ENCODE results near the gene PLAAT4. TPM values are rescaled to one million over a fixed set of nuclear protein-coding genes. Genes with fewer than 3 reads are reported as not detected.

The PLAAT4 gene
- total RNA-seq, 1 donor from 2014 or later, result 1.7 TPM

GRCh38 chr11:63510360-63511047 is 26.1 kb upstream of the PLAAT4 start:
- Mint-ChIP-seq H3K27ac (no peak overlapping the region), H3K9me3 (no peaks in the 10 kb centered on the region), H3K36me3 (no peaks in the 10 kb centered on the region), H3K4me1 (peaks cover 5% of the 10 kb centered on the region), H3K27me3 (ENCODE audit: low read depth) (no peaks in the 10 kb centered on the region), H3K4me3 (no peak overlapping the region)
- no peak for TF ChIP-seq CTCF (IDR thresholded peaks at IDR 0.05; ENCODE audit: unreplicated experiment)
- no peak for DNase-seq (ENCODE audit: low spot score in 2 of 2, unreplicated experiment in 2 of 2)

- no peak for TF ChIP-seq CTCF (IDR thresholded peaks at IDR 0.05; ENCODE audit: unreplicated experiment)
- no peaks in the 10 kb centered on the region for H3K36me3 Mint-ChIP-seq
- no peak overlapping the region for H3K4me3 Mint-ChIP-seq
- no peak for DNase-seq (ENCODE audit: low spot score in 2 of 2, unreplicated experiment in 2 of 2)
- no peaks in the 10 kb centered on the region for H3K27me3 Mint-ChIP-seq (ENCODE audit: low read depth)
- H3K27ac Mint-ChIP-seq, result no peak overlapping the region
- H3K9me3 Mint-ChIP-seq, result no peaks in the 10 kb centered on the region
- H3K4me1 Mint-ChIP-seq, result peaks cover 5% of the 10 kb centered on the region
Observed at GRCh38 chr11:63511048-63511748, 25.4 kb upstream of the PLAAT4 start.

- Mint-ChIP-seq H3K4me1 (no peaks in the 10 kb centered on the region), H3K27ac (no peak overlapping the region), H3K9me3 (no peaks in the 10 kb centered on the region)
Observed at GRCh38 chr11:63512816-63513215, 23.8 kb upstream of the PLAAT4 start.

GRCh38 chr11:63516109-63516508 is 20.5 kb upstream of the PLAAT4 start:
- no peak for DNase-seq (ENCODE audit: low spot score in 2 of 2, unreplicated experiment in 2 of 2)
- no peak for TF ChIP-seq CTCF (IDR thresholded peaks at IDR 0.05; ENCODE audit: unreplicated experiment)
- H3K27me3 Mint-ChIP-seq (ENCODE audit: low read depth), result no peaks in the 10 kb centered on the region
- no peak overlapping the region for H3K4me3 Mint-ChIP-seq
- peaks cover 3% of the 10 kb centered on the region for H3K9me3 Mint-ChIP-seq
- no peaks in the 10 kb centered on the region for H3K4me1 Mint-ChIP-seq
- H3K27ac Mint-ChIP-seq, result no peak overlapping the region
- H3K36me3 Mint-ChIP-seq, result no peaks in the 10 kb centered on the region

More at GRCh38 chr11:63512816-63513215, 23.8 kb upstream of the PLAAT4 start:
- Mint-ChIP-seq H3K27me3 (ENCODE audit: low read depth) (no peaks in the 10 kb centered on the region), H3K36me3 (no peaks in the 10 kb centered on the region), H3K4me3 (no peak overlapping the region)
- no peak for TF ChIP-seq CTCF (IDR thresholded peaks at IDR 0.05; ENCODE audit: unreplicated experiment)
- DNase-seq (ENCODE audit: low spot score in 2 of 2, unreplicated experiment in 2 of 2), result no peak

- Mint-ChIP-seq H3K27me3 (ENCODE audit: low read depth) (no peaks in the 10 kb centered on the region), H3K36me3 (no peaks in the 10 kb centered on the region)
Observed at GRCh38 chr11:63517156-63517555, 19.5 kb upstream of the PLAAT4 start.

More at GRCh38 chr11:63517156-63517555, 19.5 kb upstream of the PLAAT4 start:
- H3K4me1 Mint-ChIP-seq, result no peaks in the 10 kb centered on the region
- no peak overlapping the region for H3K4me3 Mint-ChIP-seq
- DNase-seq (ENCODE audit: low spot score in 2 of 2, unreplicated experiment in 2 of 2), result no peak
- H3K27ac Mint-ChIP-seq, result no peak overlapping the region
- peaks cover 3% of the 10 kb centered on the region for H3K9me3 Mint-ChIP-seq
- no peak for TF ChIP-seq CTCF (IDR thresholded peaks at IDR 0.05; ENCODE audit: unreplicated experiment)
